Esophagus squamous epithelium (tissue), 4 donors: Measurements from ENCODE around the gene MINDY2.

Experiments used
- CTCF ChIP-seq, 6 experiments: fragments of 450-650 bp in 4 of 6; fragments of 200-600 bp in 2 of 6; sonication (generic) in 2 of 6; IDR thresholded peaks; one replicate each; pipeline ENCODE4 v1.5.1; 2016 to 2019; ENCODE audit warnings: antibody characterized with exemption in 6 of 6, mild to moderate bottlenecking in 4 of 6, moderate library complexity in 4 of 6
- POLR2A ChIP-seq, 4 donors: fragments of 450-650 bp; IDR thresholded peaks; one replicate each; pipeline ENCODE4 v1.6.1; 2017; ENCODE audit warnings: antibody characterized with exemption in 4 of 4, mild to moderate bottlenecking in 4 of 4, moderate library complexity in 3 of 4

GRCh38 chr15:58758141-58758540 is 13.0 kb upstream of the MINDY2 start:
- no peak for TF ChIP-seq POLR2A (IDR thresholded peaks at IDR 0.05)
- no peak for TF ChIP-seq CTCF (IDR thresholded peaks at IDR 0.05)
